Activated naive CD4-positive, alpha-beta T cell treated with anti-CD3 and anti-CD28 coated beads, Interleukin-2, amount 50 U/mL, for 24 hours (primary cell): ENCODE measurements around the gene EMC9.

ENCODE experiments used
- H3K27ac Mint-ChIP-seq: one replicate; pipeline ENCODE4 v1.8.0; 2021; ENCODE audit warnings: mild to moderate bottlenecking, mixed read lengths
- H3K27me3 Mint-ChIP-seq: one replicate; pipeline ENCODE4 v1.8.0; 2021; ENCODE audit warnings: mixed read lengths
- H3K36me3 Mint-ChIP-seq: one replicate; pipeline ENCODE4 v1.8.0; 2021; ENCODE audit warnings: mixed read lengths
- H3K4me1 Mint-ChIP-seq: one replicate; pipeline ENCODE4 v1.8.0; 2021; ENCODE audit warnings: mixed read lengths
- H3K4me3 Mint-ChIP-seq: one replicate; pipeline ENCODE4 v1.8.0; 2021; ENCODE audit warnings: mild to moderate bottlenecking, mixed read lengths
- H3K9me3 Mint-ChIP-seq: one replicate; pipeline ENCODE4 v1.8.0; 2021; ENCODE audit warnings: mixed read lengths

The EMC9 gene, protein sequence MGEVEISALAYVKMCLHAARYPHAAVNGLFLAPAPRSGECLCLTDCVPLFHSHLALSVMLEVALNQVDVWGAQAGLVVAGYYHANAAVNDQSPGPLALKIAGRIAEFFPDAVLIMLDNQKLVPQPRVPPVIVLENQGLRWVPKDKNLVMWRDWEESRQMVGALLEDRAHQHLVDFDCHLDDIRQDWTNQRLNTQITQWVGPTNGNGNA

DNA sequence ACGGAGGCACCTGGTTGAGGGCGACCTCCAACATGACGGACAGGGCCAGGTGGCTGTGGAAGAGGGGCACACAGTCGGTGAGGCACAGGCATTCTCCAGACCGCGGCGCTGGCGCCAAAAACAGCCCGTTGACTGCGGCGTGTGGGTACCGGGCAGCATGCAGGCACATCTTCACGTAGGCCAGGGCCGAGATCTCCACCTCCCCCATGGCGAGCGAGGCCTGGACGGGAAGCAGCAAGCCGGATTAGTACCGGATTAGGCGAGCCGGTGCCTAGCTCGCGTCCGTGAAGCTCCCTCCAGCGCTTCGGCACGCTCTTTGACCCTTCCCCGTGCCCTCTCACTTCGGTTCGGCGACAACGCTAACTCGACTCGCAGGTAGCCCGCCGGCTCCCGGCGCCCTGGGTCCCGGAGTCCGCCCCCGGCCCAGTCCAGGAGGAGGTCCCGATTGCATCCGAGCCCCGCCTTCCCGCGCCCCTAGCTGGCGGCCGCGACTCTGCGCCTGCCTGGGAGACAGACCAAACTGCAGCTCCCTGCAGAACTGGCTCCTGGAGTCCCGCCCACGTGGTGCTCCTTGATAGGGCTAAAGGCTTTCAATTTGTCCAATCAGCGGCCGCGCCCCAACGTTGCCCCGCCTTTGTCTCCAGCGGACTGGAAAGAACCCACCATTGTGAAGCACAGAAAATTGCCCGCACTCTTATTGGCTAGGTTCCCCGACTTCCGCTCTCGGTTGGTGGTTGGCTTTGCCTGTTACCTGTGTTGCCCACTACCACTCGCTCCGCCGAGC lies at the start of gene EMC9:
Gene EMC9, minus strand, starts transcription at position 495 of the 784 bp plus-strand sequence. Its CDS starts 287 bp downstream, at position 208.
- Mint-ChIP-seq H3K4me3 (peak within 1 kb of the TSS; percentile 89), H3K27me3 (no peaks in the 10 kb centered on the region), H3K27ac (peak within 1 kb of the TSS; percentile 78), H3K4me1 (peaks cover 75% of the 10 kb centered on the region), H3K36me3 (peaks cover 24% of the 10 kb centered on the region), H3K9me3 (no peaks in the 10 kb centered on the region)

DNA sequence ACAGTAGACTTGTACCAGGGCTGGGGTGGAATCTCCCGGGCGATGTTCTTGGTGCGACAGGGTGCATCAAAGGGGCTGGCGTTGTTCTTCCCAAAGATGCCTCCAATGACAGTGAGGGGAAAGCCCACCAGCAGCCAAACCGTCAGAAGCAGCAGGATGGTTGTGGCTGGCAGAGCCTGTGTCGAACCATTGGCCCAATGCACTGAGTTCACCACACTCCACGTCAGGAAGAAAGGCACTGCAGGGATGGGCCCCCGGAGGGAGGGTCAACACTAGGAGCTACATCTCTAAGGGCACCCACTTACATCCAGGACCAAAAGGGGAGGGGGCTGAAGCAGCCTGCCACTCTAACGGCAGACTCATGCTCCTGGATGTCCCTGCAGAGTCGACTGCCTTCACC lies 49.0 kb upstream of the EMC9 start:
- Mint-ChIP-seq H3K27ac (no peak overlapping the region), H3K4me3 (no peak overlapping the region), H3K4me1 (peaks cover 62% of the 10 kb centered on the region), H3K27me3 (no peaks in the 10 kb centered on the region), H3K36me3 (peaks cover 5% of the 10 kb centered on the region), H3K9me3 (no peaks in the 10 kb centered on the region)

DNA sequence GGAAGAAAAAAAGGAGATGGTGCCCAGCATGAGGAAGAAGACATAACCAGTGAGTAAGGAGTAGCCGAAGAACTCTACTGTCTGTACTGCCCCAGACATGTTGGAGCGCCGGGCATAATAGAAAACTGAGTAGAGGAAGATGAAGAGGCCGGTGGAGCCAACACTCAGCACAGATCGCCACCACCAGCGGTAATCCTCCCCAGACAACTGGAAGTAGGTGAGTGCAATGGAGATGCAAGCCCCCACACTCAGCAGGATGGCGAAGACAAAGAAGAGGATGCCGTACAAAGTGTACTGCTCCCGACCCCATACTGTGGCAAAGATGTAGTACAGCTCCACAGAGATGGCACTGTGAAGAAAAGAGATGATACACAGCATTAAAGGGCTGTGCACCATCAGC lies 48.1 kb upstream of the EMC9 start:
- Mint-ChIP-seq H3K27ac (no peak overlapping the region), H3K9me3 (no peaks in the 10 kb centered on the region), H3K36me3 (peaks cover 5% of the 10 kb centered on the region), H3K4me1 (peaks cover 57% of the 10 kb centered on the region), H3K4me3 (peak overlapping the region; percentile 92), H3K27me3 (no peaks in the 10 kb centered on the region)

GRCh38 chr14:24189059-24189375 lies 47.6 kb upstream of the EMC9 start:
- no peak overlapping the region for H3K27ac Mint-ChIP-seq
- no peaks in the 10 kb centered on the region for H3K27me3 Mint-ChIP-seq
- no peaks in the 10 kb centered on the region for H3K9me3 Mint-ChIP-seq
- H3K36me3 Mint-ChIP-seq, result peaks cover 5% of the 10 kb centered on the region
- peaks cover 53% of the 10 kb centered on the region for H3K4me1 Mint-ChIP-seq
- peak overlapping the region; percentile 92 for H3K4me3 Mint-ChIP-seq

DNA sequence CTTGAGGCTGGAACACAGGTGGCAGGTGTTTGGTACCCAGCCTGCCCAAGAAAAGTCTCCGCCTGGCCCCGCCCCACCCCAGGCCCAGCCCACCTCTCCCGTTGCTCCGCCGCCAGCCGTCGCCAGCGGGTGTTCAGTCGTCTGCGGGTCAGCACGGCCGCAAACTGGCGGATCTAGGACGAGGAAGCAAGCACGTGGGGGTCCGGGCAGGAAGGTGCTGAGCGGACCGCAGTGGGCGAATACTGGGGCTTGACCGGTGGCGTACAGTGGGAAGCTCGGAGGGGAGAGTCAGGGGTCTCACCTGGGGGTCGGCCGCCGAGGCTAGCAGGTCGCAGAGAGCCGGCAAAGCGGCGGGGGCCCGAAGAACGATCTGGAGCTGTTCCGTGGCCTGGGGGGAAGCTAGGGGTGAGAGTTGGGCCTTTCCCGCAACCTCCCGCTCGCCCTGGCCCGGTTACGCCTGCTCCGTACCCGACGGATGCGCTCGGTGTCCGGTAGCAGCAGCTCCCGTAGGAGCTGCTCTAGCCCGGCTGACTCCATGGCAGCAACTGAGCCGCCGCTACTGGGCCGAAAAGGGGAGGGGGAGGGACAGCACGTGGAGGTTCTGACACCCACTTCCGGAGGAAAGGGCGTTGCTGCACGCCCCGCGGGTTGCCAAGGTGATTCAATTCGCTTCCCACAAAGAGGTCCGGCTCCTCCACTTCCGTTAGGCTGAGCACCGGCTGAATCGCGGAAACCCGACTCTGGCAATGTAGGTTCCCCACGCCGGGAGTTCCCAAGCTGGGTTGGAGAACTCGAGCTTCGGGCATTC lies 47.1 kb upstream of the EMC9 start, which contains the start of gene IPO4:
Gene IPO4, minus strand, starts transcription at position 566 of the 808 bp plus-strand sequence. Its CDS starts 29 bp downstream, at position 537.
- Mint-ChIP-seq H3K4me3 (peak within 1 kb of the TSS; percentile 92), H3K27me3 (no peaks in the 10 kb centered on the region), H3K4me1 (peaks cover 50% of the 10 kb centered on the region), H3K27ac (peak within 1 kb of the TSS; percentile 88), H3K36me3 (peaks cover 5% of the 10 kb centered on the region), H3K9me3 (no peaks in the 10 kb centered on the region)

- H3K36me3 Mint-ChIP-seq, result peaks cover 7% of the 10 kb centered on the region
- peak overlapping the region; percentile 79 for H3K27ac Mint-ChIP-seq
Observed at GRCh38 chr14:24187539-24187915, 46.1 kb upstream of the EMC9 start.

DNA sequence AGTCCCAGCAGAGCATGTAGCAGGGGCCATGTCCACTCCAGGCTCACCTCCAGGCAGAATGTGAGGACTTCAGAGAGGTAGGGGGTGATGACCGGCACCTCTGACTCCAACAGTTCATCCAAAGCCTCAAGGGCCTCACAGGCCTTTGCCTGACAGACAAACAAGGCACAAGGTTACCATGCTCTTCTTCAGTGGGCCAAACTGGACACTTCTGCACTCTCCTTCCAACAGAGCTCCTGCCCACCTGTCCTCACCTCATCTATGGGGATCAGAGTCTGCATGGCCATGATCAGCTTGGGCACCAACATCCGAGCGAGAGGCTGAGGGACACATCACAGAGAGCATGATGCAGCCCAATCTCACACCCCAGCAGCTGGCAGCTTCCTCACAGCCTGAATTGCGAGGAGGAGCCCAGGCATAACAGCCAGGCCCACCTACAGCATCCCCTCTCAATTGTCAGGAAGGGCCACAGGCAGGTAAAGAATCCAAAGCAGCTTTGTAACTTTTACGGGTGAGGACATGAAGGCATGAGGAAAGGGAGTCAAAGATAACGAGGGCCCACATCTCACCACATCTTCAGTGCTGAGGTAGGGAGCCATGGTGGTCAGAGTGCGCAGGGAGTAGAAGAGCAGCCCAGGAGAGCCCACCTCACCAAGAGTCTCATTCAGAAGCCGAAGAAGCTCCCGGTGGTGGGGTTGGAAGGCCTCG lies 45.6 kb upstream of the EMC9 start:
- peak overlapping the region; percentile 92 for H3K4me3 Mint-ChIP-seq
- H3K27me3 Mint-ChIP-seq, result no peaks in the 10 kb centered on the region
- H3K9me3 Mint-ChIP-seq, result no peaks in the 10 kb centered on the region
- peaks cover 44% of the 10 kb centered on the region for H3K4me1 Mint-ChIP-seq
- H3K36me3 Mint-ChIP-seq, result peaks cover 4% of the 10 kb centered on the region
- H3K27ac Mint-ChIP-seq, result no peak overlapping the region

More at GRCh38 chr14:24187539-24187915, 46.1 kb upstream of the EMC9 start:
- Mint-ChIP-seq H3K27me3 (no peaks in the 10 kb centered on the region), H3K4me1 (peaks cover 48% of the 10 kb centered on the region), H3K4me3 (peak overlapping the region; percentile 92), H3K9me3 (no peaks in the 10 kb centered on the region)

- H3K27me3 Mint-ChIP-seq, result no peaks in the 10 kb centered on the region
- H3K9me3 Mint-ChIP-seq, result no peaks in the 10 kb centered on the region
- H3K4me1 Mint-ChIP-seq, result peaks cover 36% of the 10 kb centered on the region
- no peak overlapping the region for H3K4me3 Mint-ChIP-seq
- no peak overlapping the region for H3K27ac Mint-ChIP-seq
- H3K36me3 Mint-ChIP-seq, result peaks cover 7% of the 10 kb centered on the region
Observed at GRCh38 chr14:24185741-24186140, 44.4 kb upstream of the EMC9 start.

- no peak overlapping the region for H3K4me3 Mint-ChIP-seq
- H3K4me1 Mint-ChIP-seq, result peaks cover 34% of the 10 kb centered on the region
- H3K27me3 Mint-ChIP-seq, result no peaks in the 10 kb centered on the region
- peak overlapping the region; percentile 12 for H3K27ac Mint-ChIP-seq
- H3K9me3 Mint-ChIP-seq, result no peaks in the 10 kb centered on the region
- peaks cover 7% of the 10 kb centered on the region for H3K36me3 Mint-ChIP-seq
Observed at GRCh38 chr14:24185026-24185425, 43.6 kb upstream of the EMC9 start.

DNA sequence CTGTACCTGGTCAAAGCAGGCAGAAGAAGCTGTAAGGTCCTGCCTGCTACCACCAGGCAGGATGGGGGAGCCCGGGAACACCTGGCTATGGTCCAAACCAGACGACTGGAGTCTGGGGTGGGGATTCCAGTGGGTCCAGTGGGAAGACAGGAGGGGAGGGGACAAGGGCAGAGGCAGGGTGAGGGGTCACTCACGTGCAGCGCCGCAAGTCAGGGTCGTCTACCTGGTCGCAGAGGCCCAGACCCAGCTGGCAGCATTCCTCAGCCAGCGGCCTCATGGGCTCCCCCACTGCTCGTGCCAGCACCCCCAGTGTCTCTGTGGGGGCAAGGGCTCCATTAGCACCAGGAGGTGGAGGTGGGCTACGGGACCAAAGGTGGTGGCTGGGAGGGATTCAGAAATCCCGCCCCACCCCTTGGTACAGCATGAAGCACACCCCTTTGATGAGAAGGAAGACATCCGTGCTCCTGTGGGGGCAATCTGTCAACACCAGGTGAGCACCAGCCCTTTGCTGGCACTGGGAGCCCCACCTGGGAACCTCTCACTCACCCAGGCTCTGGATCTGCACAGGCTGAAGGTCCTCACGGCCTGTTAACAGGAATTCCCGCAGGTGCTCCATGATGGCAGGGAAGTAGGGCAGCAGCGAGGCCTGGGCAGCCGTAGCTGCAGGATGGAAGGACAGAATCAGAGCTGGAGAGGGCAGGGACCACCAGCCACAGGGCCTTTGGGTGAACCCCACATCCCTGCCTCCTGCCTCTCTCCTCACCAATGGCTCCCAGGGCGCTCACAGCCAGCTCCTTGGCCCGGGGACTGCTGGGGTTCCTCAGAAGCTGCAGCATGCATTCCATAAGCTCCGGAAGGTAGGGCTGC lies 42.9 kb upstream of the EMC9 start:
- no peak overlapping the region for H3K4me3 Mint-ChIP-seq
- H3K27me3 Mint-ChIP-seq, result no peaks in the 10 kb centered on the region
- H3K27ac Mint-ChIP-seq, result no peak overlapping the region
- H3K36me3 Mint-ChIP-seq, result peaks cover 7% of the 10 kb centered on the region
- no peaks in the 10 kb centered on the region for H3K9me3 Mint-ChIP-seq
- peaks cover 29% of the 10 kb centered on the region for H3K4me1 Mint-ChIP-seq

DNA sequence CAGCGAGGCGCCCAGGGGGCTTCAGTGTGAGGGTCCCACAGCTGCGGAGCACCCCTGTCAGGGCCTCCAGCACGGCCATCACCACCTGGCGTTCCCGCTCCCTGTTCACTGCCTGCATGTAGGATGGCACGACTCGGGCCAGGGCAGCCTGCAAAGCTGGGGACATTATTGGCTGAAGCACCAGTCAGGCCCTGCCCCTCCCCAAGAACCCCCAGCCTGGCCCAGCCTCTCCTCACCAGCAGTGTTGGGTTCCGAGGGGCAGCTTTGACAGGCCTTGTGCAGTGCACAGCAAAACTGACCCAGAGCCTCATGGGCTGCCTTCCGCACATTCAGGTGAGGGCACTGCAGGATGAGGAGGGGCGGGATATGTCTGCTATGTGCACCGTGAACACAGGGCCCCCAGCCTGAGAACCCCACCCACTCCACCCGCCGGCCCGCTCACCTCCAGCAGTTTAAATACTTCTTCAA lies 41.7 kb upstream of the EMC9 start:
- H3K27ac Mint-ChIP-seq, result no peak overlapping the region
- no peaks in the 10 kb centered on the region for H3K27me3 Mint-ChIP-seq
- H3K36me3 Mint-ChIP-seq, result peaks cover 7% of the 10 kb centered on the region
- H3K4me1 Mint-ChIP-seq, result peaks cover 20% of the 10 kb centered on the region
- no peaks in the 10 kb centered on the region for H3K9me3 Mint-ChIP-seq
- H3K4me3 Mint-ChIP-seq, result no peak overlapping the region

- H3K4me1 Mint-ChIP-seq, result peaks cover 12% of the 10 kb centered on the region
- H3K27ac Mint-ChIP-seq, result peak overlapping the region; percentile 83
- H3K4me3 Mint-ChIP-seq, result no peak overlapping the region
- no peaks in the 10 kb centered on the region for H3K27me3 Mint-ChIP-seq
- peaks cover 4% of the 10 kb centered on the region for H3K36me3 Mint-ChIP-seq
- H3K9me3 Mint-ChIP-seq, result no peaks in the 10 kb centered on the region
Observed at GRCh38 chr14:24182110-24182882, 40.9 kb upstream of the EMC9 start.

GRCh38 chr14:24181371-24182077 lies 40.1 kb upstream of the EMC9 start:
- no peaks in the 10 kb centered on the region for H3K9me3 Mint-ChIP-seq
- peak overlapping the region; percentile 32 for H3K27ac Mint-ChIP-seq
- peaks cover 8% of the 10 kb centered on the region for H3K4me1 Mint-ChIP-seq
- no peaks in the 10 kb centered on the region for H3K27me3 Mint-ChIP-seq
- peaks cover 4% of the 10 kb centered on the region for H3K36me3 Mint-ChIP-seq
- no peak overlapping the region for H3K4me3 Mint-ChIP-seq
